H1 (cell line): ENCODE data around the gene TBC1D9. TPM values are rescaled to one million over a fixed set of nuclear protein-coding genes. Genes with fewer than 3 reads are reported as not detected.

Experiments used
- CTCF ChIA-PET: fragments of 300-600 bp; sonication (Branson Sonifier 250); formaldehyde crosslinking; loops from one replicate; lab custom pipeline; 2021; ENCODE audit not compliant: partially characterized antibody; lab: Charles Lee
- POLR2A ChIA-PET: fragments of 300-600 bp; sonication (Branson Sonifier 250); formaldehyde crosslinking; loops from one replicate; lab custom pipeline; 2021; ENCODE audit warnings: inconsistent platforms; ENCODE audit not compliant: partially characterized antibody; lab: Charles Lee
- DNase-seq, 2 experiments: peaks; one replicate each; pipeline versions ENCODE4 v3.0.0 to v3.0.0-alpha.2; 2010 to 2022; ENCODE audit warnings: low spot score in 2 of 2, low read depth in 1 of 2, mixed read lengths in 1 of 2
- FAIRE-seq: peaks from 2 replicates; lab custom pipeline; 2011; peaks lifted over from hg19 to GRCh38; lab: Jason Lieb, UNC
- H2AFZ ChIP-seq: 2 replicates; pipeline ENCODE4 v1.8.1; 2012; ENCODE audit warnings: low read length, inconsistent platforms
- H2AK5ac ChIP-seq: 2 replicates; pipeline ENCODE4 v1.6.1; 2013; ENCODE audit warnings: low read depth, low read length
- H2BK120ac ChIP-seq: replicated peaks from 2 replicates; pipeline ENCODE3; 2013; ENCODE audit warnings: low read depth, low read length, inconsistent platforms
- H2BK12ac ChIP-seq: 2 replicates; pipeline ENCODE4 v1.6.1; 2013; ENCODE audit warnings: low read depth, low read length
- H2BK15ac ChIP-seq: 2 replicates; pipeline ENCODE4 v1.6.1; 2013; ENCODE audit warnings: low read length
- H2BK20ac ChIP-seq: 2 replicates; pipeline ENCODE4 v1.6.1; 2013; ENCODE audit warnings: low read length
- H2BK5ac ChIP-seq: 2 replicates; pipeline ENCODE4 v1.6.1; 2013; ENCODE audit warnings: low read depth, low read length
- H3K14ac ChIP-seq: 2 replicates; pipeline ENCODE4 v1.6.1; 2013; ENCODE audit warnings: inconsistent platforms; ENCODE audit not compliant: insufficient read length
- H3K18ac ChIP-seq: 2 replicates; pipeline ENCODE4 v1.6.1; 2013; ENCODE audit warnings: low read length; ENCODE audit errors: extremely low read depth
- H3K23ac ChIP-seq: 2 replicates; pipeline ENCODE4 v1.6.1; 2013; ENCODE audit warnings: inconsistent platforms; ENCODE audit not compliant: insufficient read length
- H3K23me2 ChIP-seq: 2 replicates; pipeline ENCODE4 v1.6.1; 2013; ENCODE audit warnings: low read depth, low read length
- H3K27ac ChIP-seq: 2 replicates; pipeline ENCODE4 v1.6.1; 2011; ENCODE audit warnings: low read depth, low read length, inconsistent platforms
- H3K27me3 ChIP-seq, 4 experiments: replicated peaks in 1 of 4; 1 replicate in 1 of 4; 2 replicates in 3 of 4; pipeline versions ENCODE4 v1.6.1 to v1.8.1; 2011 to 2013; ENCODE audit warnings: low read length in 3 of 4, mild to moderate bottlenecking in 3 of 4, inconsistent platforms in 2 of 4, mixed read lengths in 2 of 4, moderate library complexity in 1 of 4; ENCODE audit not compliant: control insufficient read depth in 3 of 4, insufficient read depth in 3 of 4; ENCODE audit errors: extremely low read depth in 1 of 4
- H3K36me3 ChIP-seq, 4 experiments: 2 replicates each; pipeline versions ENCODE4 v1.6.1 to v1.8.1; 2011 to 2013; ENCODE audit warnings: mild to moderate bottlenecking in 4 of 4, low read length in 3 of 4, moderate library complexity in 2 of 4, control low read depth in 1 of 4, inconsistent platforms in 1 of 4; ENCODE audit not compliant: insufficient read depth in 4 of 4, control insufficient read depth in 2 of 4
- H3K4ac ChIP-seq: replicated peaks from 2 replicates; pipeline ENCODE3; 2013; ENCODE audit warnings: low read length, low read depth, mixed read lengths, inconsistent platforms; ENCODE audit not compliant: insufficient read length
- H3K4me1 ChIP-seq, 4 experiments: replicated peaks in 1 of 4; 1 replicate in 1 of 4; 2 replicates in 3 of 4; pipeline versions ENCODE4 v1.6.1 to v1.8.1; 2011 to 2013; ENCODE audit warnings: low read length in 3 of 4, inconsistent platforms in 2 of 4, mixed read lengths in 1 of 4; ENCODE audit not compliant: insufficient read depth in 4 of 4, control insufficient read depth in 3 of 4
- H3K4me2 ChIP-seq, 2 experiments: 2 replicates each; pipeline versions ENCODE4 v1.6.1 to v1.8.1; 2011 to 2013; ENCODE audit warnings: low read depth in 2 of 2, low read length in 2 of 2, control low read depth in 1 of 2, inconsistent platforms in 1 of 2, mild to moderate bottlenecking in 1 of 2; ENCODE audit not compliant: insufficient read depth in 1 of 2
- H3K4me3 ChIP-seq, 4 experiments: fragments of 200-600, 300-600 bp in 1 of 4; sonication (generic), shearing (Covaris generic), sonication (Bioruptor Twin) in 1 of 4; 2 replicates each; pipeline versions ENCODE4 v1.5.1 to v1.8.1; 2011 to 2016; ENCODE audit warnings: low read length in 4 of 4, low read depth in 3 of 4, control low read depth in 2 of 4, inconsistent platforms in 2 of 4, mild to moderate bottlenecking in 2 of 4, mixed read lengths in 1 of 4, moderate library complexity in 1 of 4; ENCODE audit not compliant: insufficient read depth in 2 of 4; ENCODE audit errors: extremely low read depth in 1 of 4
- H3K56ac ChIP-seq: replicated peaks from 2 replicates; pipeline ENCODE3; 2013; ENCODE audit warnings: low read depth, mild to moderate bottlenecking, mixed read lengths, low read length, inconsistent platforms; ENCODE audit not compliant: insufficient read length
- H3K79me1 ChIP-seq: 2 replicates; pipeline ENCODE4 v1.6.1; 2013; ENCODE audit warnings: low read depth, low read length, control low read depth
- H3K79me2 ChIP-seq, 2 experiments: 2 replicates each; pipeline versions ENCODE4 v1.6.1 to v1.8.1; 2012 to 2013; ENCODE audit warnings: low read length in 2 of 2, mild to moderate bottlenecking in 2 of 2, inconsistent platforms in 1 of 2; ENCODE audit not compliant: insufficient read depth in 2 of 2, control insufficient read depth in 1 of 2
- H3K9ac ChIP-seq, 4 experiments: replicated peaks in 1 of 4; 1 replicate in 1 of 4; 2 replicates in 3 of 4; pipeline versions ENCODE4 v1.6.1 to v1.8.1; 2011 to 2013; ENCODE audit warnings: low read depth in 3 of 4, low read length in 3 of 4, control low read depth in 2 of 4, mild to moderate bottlenecking in 2 of 4, moderate library complexity in 2 of 4, inconsistent platforms in 1 of 4; ENCODE audit errors: extremely low read depth in 1 of 4
- H3K9me3 ChIP-seq, 2 experiments: 2 replicates each; pipeline versions ENCODE4 v1.6.1 to v1.8.1; 2012 to 2013; ENCODE audit warnings: mild to moderate bottlenecking in 2 of 2, moderate library complexity in 2 of 2, control low read depth in 1 of 2, inconsistent platforms in 1 of 2, low read depth in 1 of 2, low read length in 1 of 2, mixed read lengths in 1 of 2; ENCODE audit not compliant: insufficient read depth in 2 of 2
- H4K20me1 ChIP-seq, 2 experiments: replicated peaks in 1 of 2; 2 replicates each; pipeline versions ENCODE3 to v1.8.1; 2011 to 2013; ENCODE audit warnings: inconsistent platforms in 2 of 2, low read length in 2 of 2, mild to moderate bottlenecking in 1 of 2; ENCODE audit not compliant: insufficient read depth in 2 of 2, control insufficient read depth in 1 of 2
- H4K5ac ChIP-seq: 2 replicates; pipeline ENCODE4 v1.6.1; 2013; ENCODE audit warnings: low read length, low read depth, mixed read lengths, inconsistent platforms; ENCODE audit not compliant: insufficient read length
- H4K8ac ChIP-seq: 2 replicates; pipeline ENCODE4 v1.8.0; 2013; ENCODE audit warnings: mild to moderate bottlenecking, moderate library complexity, low read length, inconsistent platforms; ENCODE audit not compliant: insufficient read depth; ENCODE audit errors: extremely low read depth
- H4K91ac ChIP-seq: replicated peaks from 2 replicates; pipeline ENCODE3; 2013; ENCODE audit warnings: low read length, mixed read lengths, inconsistent platforms; ENCODE audit not compliant: insufficient read length
- CEBPB ChIP-seq: IDR thresholded peaks from 2 replicates; pipeline ENCODE4 v1.6.1; 2012; ENCODE audit warnings: low read depth, low read length
- EZH2 ChIP-seq: fragments of 200-600 bp; sonication (generic); IDR thresholded peaks from 2 replicates; pipeline ENCODE4 v1.7.1; 2012; ENCODE audit warnings: low read depth, mild to moderate bottlenecking, moderate library complexity, low read length, inconsistent platforms; ENCODE audit not compliant: severe bottlenecking
- RXRA ChIP-seq: IDR thresholded peaks from 2 replicates; pipeline ENCODE4 v1.6.1; 2011; ENCODE audit warnings: low read depth, mild to moderate bottlenecking, low read length, moderate library complexity; ENCODE audit not compliant: insufficient read depth
- SIN3A ChIP-seq, 2 experiments: IDR thresholded peaks in 1 of 2; conservative IDR thresholded peaks in 1 of 2; 2 replicates each; pipeline ENCODE4 v1.6.1; 2011 to 2012; ENCODE audit warnings: low read length in 2 of 2, improper control_type of control experiment in 1 of 2, low read depth in 1 of 2, mild to moderate bottlenecking in 1 of 2
- WGBS, 2 experiments: shearing (Covaris generic) in 1 of 2; methylation state at CpG; one replicate each; pipeline versions ENCODE4 v1.1.6 to v1.1.7; 2013 to 2015; ENCODE audit warnings: low lambda C conversion rate in 2 of 2, mixed read lengths in 2 of 2, inconsistent platforms in 1 of 2, low coverage in 1 of 2, missing lambda C conversion rate in 1 of 2; ENCODE audit not compliant: insufficient replicate concordance in 2 of 2, insufficient coverage in 1 of 2, insufficient read length in 1 of 2; ENCODE audit errors: extremely low coverage in 1 of 2, missing lambda C conversion rate in 1 of 2; 5-methylcytosine and 5-hydroxymethylcytosine counted together
- polyA plus RNA-seq, 7 experiments: library from polyadenylated mRNA; depleted of rRNA in 3 of 7; stranded (reverse) in 5 of 7; unstranded in 2 of 7; fragments of >200 nt in 5 of 7; fragments of 200-250 nt in 2 of 7; gene quantifications; 1 replicate in 5 of 7; 2 replicates in 1 of 7; 4 replicates in 1 of 7; pipeline versions ENCODE4 v1.2.1 to v1.2.3, GENCODE V29; 2011 to 2013; ENCODE audit warnings: missing spikeins in 2 of 7, mixed read lengths in 2 of 7
- total RNA-seq: library from RNA; stranded (reverse); fragmentation: NEBNext Ultra II Directional; extraction: Animal tissue kit (Norgen Biotek cat#: 25700); gene quantifications from 2 replicates; pipeline ENCODE4 v1.2.1, GENCODE V29; 2021

The TBC1D9 gene
- total and polyA plus RNA-seq, 2 of the 8 experiments (the other 6 are each of a cell fraction or from before 2014, with no cell fraction given): 0.94 to 1.0 TPM

DNA sequence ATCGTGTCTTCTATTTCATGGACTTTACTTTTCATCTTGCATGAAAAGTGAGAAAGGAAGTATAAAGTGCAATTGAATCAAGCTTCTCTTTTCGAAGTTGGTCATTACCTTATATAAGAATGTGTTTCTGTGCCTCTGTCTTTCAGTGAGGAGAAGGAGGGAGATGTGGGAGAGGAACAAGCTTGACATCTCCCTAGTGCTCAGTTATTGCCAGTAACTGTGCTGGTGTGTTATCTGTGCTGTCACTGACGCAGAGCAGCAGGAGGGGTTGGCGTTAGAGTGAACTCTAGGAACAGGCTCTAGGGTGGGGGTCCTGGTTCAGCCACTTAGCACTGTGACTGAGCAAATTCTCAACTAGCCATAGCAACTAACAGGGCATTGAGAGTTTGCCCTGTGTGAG, 34.0 kb upstream of the TBC1D9 start:
- no peak overlapping the region for H3K56ac ChIP-seq
- H4K5ac ChIP-seq: no peak overlapping the region
- no peak overlapping the region for H3K18ac ChIP-seq
- no peak overlapping the region for H3K27ac ChIP-seq
- no peak overlapping the region for H3K14ac ChIP-seq
- no peaks in the 10 kb centered on the region for H3K79me2 ChIP-seq
- no peak overlapping the region for H3K4me3 ChIP-seq
- no peaks in the 10 kb centered on the region for H3K36me3 ChIP-seq
- H2BK120ac ChIP-seq: no peak overlapping the region
- FAIRE-seq (no peak), DNase-seq (no peak)
- H4K8ac ChIP-seq: no peak overlapping the region
- H2AFZ ChIP-seq: no peak overlapping the region
- no peak overlapping the region for H2BK15ac ChIP-seq
- no peak overlapping the region for H2BK5ac ChIP-seq
- no peak overlapping the region for H3K9ac ChIP-seq
- peaks cover 8 to 11% of the 10 kb centered on the region in 2 experiments for H3K9me3 ChIP-seq
- POLR2A ChIA-PET: no interaction called here
- no peak overlapping the region for H4K91ac ChIP-seq
- no peaks in the 10 kb centered on the region for H4K20me1 ChIP-seq
- H2AK5ac ChIP-seq: no peak overlapping the region
- no peak overlapping the region for H3K23ac ChIP-seq
- no peak overlapping the region for H3K4ac ChIP-seq
- H3K79me1 ChIP-seq: no peaks in the 10 kb centered on the region
- H3K27me3 ChIP-seq: no peaks in the 10 kb centered on the region
- 90% methylated on average over 4 of the region's 4 CpGs; no CpG with 5 or more reads in 1 of the 2 experiments for WGBS, 2 experiments
- CTCF ChIA-PET: interaction anchor here (1.4 kb wide), 1 partner anchor 8 kb away, joined by 3 read pairs; no protein-coding TSS in a partner anchor
- H3K4me1 ChIP-seq: peaks cover 0 to 3% (median 1%) of the 10 kb centered on the region in 4 experiments; a peak in 1 of 7 replicates
- H3K4me2 ChIP-seq: no peak overlapping the region
- H2BK20ac ChIP-seq: no peak overlapping the region
- no peaks in the 10 kb centered on the region for H3K23me2 ChIP-seq
- H2BK12ac ChIP-seq: no peak overlapping the region
- TF ChIP-seq SIN3A (conservative IDR thresholded peaks at IDR 0.05 in 1 of 2, IDR thresholded peaks at IDR 0.05 in 1 of 2; ENCODE audit: low read depth in 1 of 2, low read length in 2 of 2) (no peak), RXRA (no peak), EZH2 (no peak), CEBPB (no peak)
